C4-2B (cell line): ENCODE measurements around the gene RRAS.

ENCODE experiments used
- ZFX ChIP-seq: fragments of 450-650 bp; IDR thresholded peaks from 2 replicates; pipeline ENCODE4 v1.6.1; 2017
- TF ChIP-seq, protein P1 (sequence below): fragments of 450-650 bp; conservative IDR thresholded peaks from 2 replicates; pipeline ENCODE4 v1.5.1; 2017; ENCODE audit warnings: mild to moderate bottlenecking

DNA sequence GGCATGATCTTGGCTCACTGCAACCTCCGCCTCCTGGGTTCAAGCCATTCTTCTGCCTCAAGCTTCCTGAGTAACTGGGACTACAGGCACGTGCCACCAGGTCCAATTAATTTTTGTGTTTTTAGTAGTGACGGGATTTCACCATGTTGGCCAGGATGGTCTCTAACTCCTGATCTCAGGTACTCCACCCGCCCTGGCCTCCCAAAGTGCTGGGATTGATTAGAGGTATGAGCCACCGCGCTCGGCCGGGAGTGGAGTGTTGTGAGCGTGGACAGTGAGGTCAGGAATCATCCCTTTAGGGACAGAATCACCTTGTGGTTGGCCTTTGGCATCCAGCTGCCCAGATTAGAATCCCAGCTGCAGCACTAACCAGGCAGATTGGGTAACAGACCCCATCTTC lies 10.3 kb downstream of the RRAS start:
- TF ChIP-seq, protein P1, sequence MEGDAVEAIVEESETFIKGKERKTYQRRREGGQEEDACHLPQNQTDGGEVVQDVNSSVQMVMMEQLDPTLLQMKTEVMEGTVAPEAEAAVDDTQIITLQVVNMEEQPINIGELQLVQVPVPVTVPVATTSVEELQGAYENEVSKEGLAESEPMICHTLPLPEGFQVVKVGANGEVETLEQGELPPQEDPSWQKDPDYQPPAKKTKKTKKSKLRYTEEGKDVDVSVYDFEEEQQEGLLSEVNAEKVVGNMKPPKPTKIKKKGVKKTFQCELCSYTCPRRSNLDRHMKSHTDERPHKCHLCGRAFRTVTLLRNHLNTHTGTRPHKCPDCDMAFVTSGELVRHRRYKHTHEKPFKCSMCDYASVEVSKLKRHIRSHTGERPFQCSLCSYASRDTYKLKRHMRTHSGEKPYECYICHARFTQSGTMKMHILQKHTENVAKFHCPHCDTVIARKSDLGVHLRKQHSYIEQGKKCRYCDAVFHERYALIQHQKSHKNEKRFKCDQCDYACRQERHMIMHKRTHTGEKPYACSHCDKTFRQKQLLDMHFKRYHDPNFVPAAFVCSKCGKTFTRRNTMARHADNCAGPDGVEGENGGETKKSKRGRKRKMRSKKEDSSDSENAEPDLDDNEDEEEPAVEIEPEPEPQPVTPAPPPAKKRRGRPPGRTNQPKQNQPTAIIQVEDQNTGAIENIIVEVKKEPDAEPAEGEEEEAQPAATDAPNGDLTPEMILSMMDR = no peak
- TF ChIP-seq ZFX = no peak
